Mononuclear cell (primary cell): ENCODE data around the gene SVBP. TPM values are rescaled to one million over a fixed set of nuclear protein-coding genes. Genes with fewer than 3 reads are reported as not detected.

Experiments
- H3K27me3 ChIP-seq: 2 replicates; pipeline ENCODE4 v1.6.0; 2011; ENCODE audit warnings: low read length, control low read depth; ENCODE audit not compliant: insufficient read depth
- H3K4me1 ChIP-seq: 2 replicates; pipeline ENCODE4 v1.5.1; 2011; ENCODE audit warnings: mild to moderate bottlenecking, low read length, control low read depth; ENCODE audit not compliant: insufficient read depth
- H3K4me3 ChIP-seq: 2 replicates; pipeline ENCODE4 v1.5.1; 2011; ENCODE audit warnings: mild to moderate bottlenecking, low read length, moderate library complexity
- H3K9me3 ChIP-seq: 2 replicates; pipeline ENCODE4 v1.5.1; 2011; ENCODE audit warnings: low read depth, mild to moderate bottlenecking, control low read depth, low read length
- total RNA-seq: library from RNA; depleted of rRNA; stranded (reverse); fragments of >200 nt; gene quantifications from one replicate; pipeline ENCODE4 v1.2.3, GENCODE V29; 2012

Gene SVBP
- total RNA-seq, 1 donor, result 22.5 TPM

DNA sequence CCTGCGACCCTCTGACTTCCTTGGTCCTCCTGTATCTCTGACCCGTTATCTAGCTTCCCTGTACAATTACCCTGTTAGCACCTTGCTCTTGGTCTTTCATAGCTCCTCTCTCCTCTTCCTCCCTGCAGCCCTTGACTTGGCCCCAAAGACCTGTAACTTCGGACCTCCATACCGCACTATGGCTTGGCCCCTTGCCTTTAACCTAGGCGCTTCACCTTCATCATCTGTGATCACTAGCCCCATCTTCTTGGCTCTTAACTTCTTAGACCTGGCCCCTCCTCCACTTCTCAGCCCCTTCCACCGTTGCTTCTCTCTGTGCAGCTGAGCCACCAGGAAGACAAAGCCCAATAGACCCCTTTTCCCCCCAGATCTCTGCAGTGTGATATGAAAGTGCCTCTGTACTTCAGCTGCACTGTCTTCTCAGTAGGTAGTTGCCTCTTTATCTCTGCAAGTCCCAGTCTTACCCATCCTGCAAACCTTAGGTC is 30.0 kb upstream of the SVBP start:
- Histone ChIP-seq H3K9me3 (no peaks in the 10 kb centered on the region), H3K27me3 (no peaks in the 10 kb centered on the region), H3K4me1 (peaks cover 23% of the 10 kb centered on the region), H3K4me3 (peak overlapping the region; percentile 85)

DNA sequence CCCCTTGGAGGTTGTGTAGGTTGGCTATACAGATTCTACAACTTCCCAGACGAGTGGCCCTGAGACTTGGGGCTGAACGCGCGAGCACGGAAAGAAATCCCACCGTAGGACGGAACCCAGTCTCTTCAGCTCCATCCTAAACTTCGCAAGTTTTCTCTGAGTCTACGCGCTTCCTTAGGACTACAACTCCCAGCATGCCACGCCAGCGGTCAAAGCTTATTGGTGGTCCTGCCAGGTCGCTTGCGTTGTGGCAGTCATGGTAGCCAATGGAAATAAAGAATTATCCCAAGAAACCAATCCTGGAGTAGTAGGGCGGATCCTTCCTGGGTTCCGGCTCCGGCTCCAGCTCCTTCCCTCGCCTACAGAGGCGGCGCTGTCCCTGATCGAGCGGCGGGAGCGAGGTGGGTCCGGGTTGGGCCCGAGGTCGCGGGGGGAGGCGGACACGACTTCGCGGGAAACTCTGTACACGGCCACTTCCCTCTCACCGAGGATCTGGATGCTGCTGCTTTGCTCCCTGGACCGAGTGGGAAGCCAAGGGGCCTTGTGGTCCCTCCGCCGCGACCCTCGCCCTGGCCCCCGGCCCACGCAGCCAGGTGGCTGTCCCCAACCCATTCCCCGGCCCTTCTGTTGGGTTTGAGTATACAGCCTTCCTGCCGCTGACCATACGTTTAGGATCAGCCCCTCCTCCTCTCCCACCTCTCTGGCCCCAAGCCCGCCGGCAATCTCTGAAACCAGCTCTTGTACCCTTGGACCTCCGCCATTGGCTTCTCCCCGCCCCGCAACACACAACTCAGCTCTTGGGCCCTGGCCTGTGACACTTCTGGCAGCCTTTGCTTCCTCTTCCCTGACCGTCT is 29.3 kb upstream of the SVBP start, which contains the start of gene ZNF691:
TSS of gene ZNF691 (plus strand) at position 357 of the 854 bp plus-strand sequence. CDS start 3,046 bp downstream, outside the sequence.
- no peaks in the 10 kb centered on the region for H3K9me3 ChIP-seq
- H3K27me3 ChIP-seq, result no peaks in the 10 kb centered on the region
- peak within 1 kb of the TSS; percentile 85 for H3K4me3 ChIP-seq
- H3K4me1 ChIP-seq, result peaks cover 23% of the 10 kb centered on the region

DNA sequence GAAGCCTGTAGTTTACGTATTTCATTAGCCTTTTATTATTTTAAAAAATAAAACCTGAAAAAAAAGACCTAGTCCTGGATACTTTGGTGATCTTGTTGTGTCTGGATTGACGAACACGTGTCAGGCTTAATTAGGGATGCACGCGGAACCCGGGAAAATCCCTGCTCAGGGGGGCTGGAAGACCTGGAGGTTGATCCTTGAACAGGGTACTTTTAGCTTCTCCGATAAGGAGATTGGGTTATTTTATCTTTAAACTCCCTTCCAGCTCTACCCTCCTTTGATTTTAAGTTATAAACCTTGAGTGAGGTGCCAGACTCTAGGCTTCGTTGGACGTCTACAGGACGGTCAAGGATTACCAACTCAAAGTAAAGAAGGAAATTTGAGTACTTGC is 28.7 kb upstream of the SVBP start:
- H3K27me3 ChIP-seq, result no peaks in the 10 kb centered on the region
- H3K4me3 ChIP-seq, result peak overlapping the region; percentile 85
- peaks cover 23% of the 10 kb centered on the region for H3K4me1 ChIP-seq
- no peaks in the 10 kb centered on the region for H3K9me3 ChIP-seq

DNA sequence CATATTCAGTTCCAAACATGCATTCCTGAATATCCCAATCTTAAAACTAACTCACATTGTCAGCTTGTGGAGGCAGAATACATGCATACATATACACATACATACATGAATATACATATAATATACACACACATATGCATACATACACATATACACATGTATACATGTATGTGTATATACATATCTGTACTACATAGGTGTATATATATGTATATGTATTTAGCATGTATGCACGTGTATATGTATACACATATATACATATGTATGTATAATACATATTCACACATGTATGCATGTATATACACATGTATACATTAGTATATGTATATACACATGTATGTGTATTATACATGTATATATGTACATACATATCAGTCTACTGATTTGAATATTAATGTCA is 28.0 kb upstream of the SVBP start:
- Histone ChIP-seq H3K27me3 (no peaks in the 10 kb centered on the region), H3K4me3 (no peak overlapping the region), H3K9me3 (no peaks in the 10 kb centered on the region), H3K4me1 (peaks cover 23% of the 10 kb centered on the region)

DNA sequence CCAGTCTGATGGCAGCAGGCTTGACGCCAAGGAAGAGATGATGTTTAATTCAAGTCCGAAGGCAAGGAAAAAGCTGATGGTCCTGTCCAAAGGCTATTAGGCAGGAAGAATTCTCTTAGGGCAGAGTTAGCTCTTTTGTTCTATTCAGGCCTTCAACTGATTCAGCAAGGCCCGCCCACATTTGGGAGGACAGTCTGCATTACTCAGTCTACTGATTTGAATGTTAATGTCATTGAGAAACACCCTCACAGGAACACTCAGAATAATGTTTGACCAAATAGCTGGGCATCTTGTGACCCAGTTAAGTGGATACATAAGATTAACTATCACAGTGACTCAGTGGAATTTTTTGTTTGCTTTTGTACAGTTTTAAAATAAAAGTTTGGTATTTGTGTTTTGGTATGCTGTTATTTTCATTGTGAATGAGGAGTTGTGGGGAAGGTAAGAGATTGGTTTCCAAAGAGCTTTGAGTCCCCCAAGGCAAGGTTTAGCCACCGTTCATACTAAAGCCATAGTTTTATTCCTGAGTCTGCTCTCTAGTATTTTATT is 27.5 kb upstream of the SVBP start:
- Histone ChIP-seq H3K9me3 (no peaks in the 10 kb centered on the region), H3K27me3 (no peaks in the 10 kb centered on the region), H3K4me3 (no peak overlapping the region)

DNA sequence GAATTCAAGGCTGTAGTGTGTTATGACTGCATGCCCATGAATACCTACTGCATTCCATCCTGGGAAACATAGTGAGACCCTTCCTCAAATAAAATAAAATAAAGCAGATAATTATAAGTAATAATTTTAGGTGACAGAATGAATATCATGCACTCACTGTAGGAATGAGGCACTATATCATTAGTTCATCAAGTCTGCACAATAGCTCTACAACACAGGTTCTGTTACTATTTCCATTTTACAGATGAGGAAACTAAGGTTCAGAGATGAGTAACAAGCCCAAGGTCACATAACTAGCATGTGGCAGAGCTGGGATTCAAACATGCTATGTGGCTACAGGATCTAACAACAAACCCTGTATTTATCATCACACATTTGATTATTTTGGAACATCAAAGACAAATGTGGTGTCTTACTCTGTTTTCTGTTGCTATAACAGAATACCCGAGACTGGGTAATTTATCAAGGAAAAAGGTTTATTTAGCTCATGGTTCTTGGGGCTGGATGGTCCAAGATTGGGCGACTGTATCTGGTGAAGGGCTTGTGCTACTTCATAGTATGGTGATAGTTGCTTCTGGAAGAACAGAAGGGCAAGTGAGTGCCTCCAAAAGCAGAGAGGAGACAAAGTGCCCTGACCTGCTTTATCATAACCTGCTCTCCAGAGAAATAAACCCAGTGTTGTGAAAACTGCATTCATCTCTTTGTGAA is 24.4 kb upstream of the SVBP start:
- Histone ChIP-seq H3K9me3 (no peaks in the 10 kb centered on the region), H3K4me1 (peaks cover 20% of the 10 kb centered on the region), H3K27me3 (no peaks in the 10 kb centered on the region), H3K4me3 (no peak overlapping the region)

More for the DNA sequence above, 27.5 kb upstream of the SVBP start:
- peaks cover 23% of the 10 kb centered on the region for H3K4me1 ChIP-seq

DNA sequence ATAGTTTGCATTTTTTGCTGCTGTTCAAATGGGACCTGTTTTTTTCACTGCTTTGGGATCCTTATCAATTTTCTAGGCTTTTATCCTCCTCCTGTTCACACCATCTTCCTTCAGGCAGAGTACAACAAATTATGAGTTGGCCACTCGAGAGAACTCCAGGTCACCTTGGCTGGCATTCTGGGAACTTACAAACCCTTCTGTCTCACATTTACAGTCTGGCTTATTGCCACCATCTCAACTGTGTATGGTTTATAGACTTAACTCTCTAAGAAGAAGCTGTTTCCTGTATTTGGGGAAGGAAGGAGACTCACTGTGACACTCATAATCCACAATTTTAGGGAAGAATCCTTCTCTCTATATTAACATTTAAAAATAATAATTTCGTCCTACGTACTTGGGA is 23.8 kb upstream of the SVBP start:
- no peaks in the 10 kb centered on the region for H3K9me3 ChIP-seq
- H3K4me1 ChIP-seq, result peaks cover 20% of the 10 kb centered on the region
- no peak overlapping the region for H3K4me3 ChIP-seq
- H3K27me3 ChIP-seq, result no peaks in the 10 kb centered on the region

DNA sequence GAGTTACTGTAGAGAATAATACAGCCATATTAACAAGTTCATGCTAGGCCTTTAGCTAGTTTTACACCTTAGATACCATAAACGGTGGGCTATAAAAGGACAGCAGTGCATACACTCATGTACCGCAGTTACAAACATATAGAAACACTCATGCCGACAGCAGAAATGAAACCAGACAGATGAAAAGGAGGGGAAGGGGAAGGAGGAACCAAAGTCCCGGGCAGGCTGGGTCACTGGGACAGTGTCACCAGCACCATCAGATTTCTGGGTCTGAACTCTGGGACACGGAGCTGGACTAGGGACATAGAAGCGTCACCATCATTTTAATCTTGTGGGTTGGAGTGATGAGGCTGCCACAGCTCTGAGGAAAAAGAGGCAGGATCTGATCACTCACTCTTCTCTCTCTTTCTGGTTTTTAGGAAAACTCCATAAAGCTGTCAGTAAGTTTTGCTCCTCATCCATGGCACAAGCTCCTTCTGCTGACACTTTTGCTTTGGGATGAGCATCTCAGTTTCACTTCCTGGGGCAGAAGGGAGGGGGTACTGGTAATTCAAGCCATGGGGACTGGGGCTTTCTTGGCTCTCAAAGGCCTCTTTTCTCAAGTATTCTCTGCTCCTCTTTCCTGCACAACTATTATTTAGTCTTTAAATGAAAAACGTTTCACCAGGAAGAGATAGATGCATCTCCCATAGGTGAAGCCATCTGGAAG is 21.4 kb upstream of the SVBP start:
- H3K9me3 ChIP-seq, result no peaks in the 10 kb centered on the region
- no peaks in the 10 kb centered on the region for H3K27me3 ChIP-seq
- no peak overlapping the region for H3K4me3 ChIP-seq
- peaks cover 21% of the 10 kb centered on the region for H3K4me1 ChIP-seq

DNA sequence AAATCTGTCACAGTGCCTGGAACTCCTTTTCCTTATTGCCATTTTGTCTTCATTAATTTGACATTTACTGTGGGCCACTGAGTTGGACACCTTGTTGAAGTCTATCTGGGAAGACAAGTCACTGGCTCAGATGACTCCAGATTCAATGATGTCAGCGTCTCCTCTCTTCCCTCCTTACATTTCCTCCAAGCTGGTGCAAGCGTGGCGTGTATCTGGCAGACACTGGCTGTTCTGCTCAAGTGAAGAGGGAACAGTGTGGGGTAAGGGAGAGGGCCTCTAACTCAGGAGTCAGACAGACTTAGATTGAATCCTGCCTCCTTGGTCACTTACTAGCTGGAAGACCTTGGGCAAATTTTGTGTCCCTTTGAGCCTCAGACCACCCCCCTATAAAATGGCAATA is 20.5 kb upstream of the SVBP start:
- Histone ChIP-seq H3K9me3 (no peaks in the 10 kb centered on the region), H3K27me3 (no peaks in the 10 kb centered on the region), H3K4me1 (peaks cover 22% of the 10 kb centered on the region), H3K4me3 (no peak overlapping the region)

DNA sequence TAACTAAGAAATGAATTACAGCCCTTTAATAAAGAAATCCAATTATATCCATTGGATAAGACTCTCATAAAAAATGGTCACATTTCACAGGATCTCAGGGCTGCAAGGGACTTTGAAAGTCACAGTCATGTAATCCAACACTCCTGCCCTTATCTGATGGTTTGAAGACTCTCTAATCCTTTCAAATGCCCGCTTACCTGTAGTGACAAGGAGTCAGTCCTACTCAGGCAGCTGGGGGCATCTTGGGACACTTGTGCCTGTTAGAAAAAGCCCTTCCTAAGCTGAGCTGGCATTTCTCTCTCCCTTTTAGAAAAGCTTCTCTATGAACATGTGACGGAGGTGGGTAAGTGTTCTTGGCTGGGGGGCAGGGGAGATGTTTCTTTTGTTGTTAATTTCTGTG is 18.2 kb upstream of the SVBP start:
- H3K27me3 ChIP-seq, result no peaks in the 10 kb centered on the region
- H3K9me3 ChIP-seq, result no peaks in the 10 kb centered on the region
- H3K4me1 ChIP-seq, result peaks cover 22% of the 10 kb centered on the region
- no peak overlapping the region for H3K4me3 ChIP-seq

DNA sequence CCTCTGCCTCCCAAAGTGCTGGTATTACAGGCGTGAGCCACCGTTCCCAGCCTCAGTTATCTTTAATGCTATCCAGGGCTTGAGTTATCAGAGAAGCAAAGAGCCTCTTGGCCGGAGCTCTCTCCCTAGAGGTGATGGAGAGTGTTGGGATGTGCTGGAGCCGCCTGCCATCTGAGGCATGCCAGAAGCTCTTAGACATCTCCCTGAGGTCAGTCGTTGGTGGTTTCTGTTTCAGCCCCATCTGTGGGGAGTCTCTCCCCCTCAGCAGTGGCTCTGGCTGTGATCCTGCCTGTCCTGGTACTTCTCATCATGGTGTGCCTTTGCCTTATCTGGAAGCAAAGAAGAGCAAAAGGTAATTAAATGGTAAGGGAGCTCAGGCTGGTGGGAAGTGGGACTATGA is 17.6 kb upstream of the SVBP start:
- no peaks in the 10 kb centered on the region for H3K9me3 ChIP-seq
- peaks cover 22% of the 10 kb centered on the region for H3K4me1 ChIP-seq
- no peak overlapping the region for H3K4me3 ChIP-seq
- no peaks in the 10 kb centered on the region for H3K27me3 ChIP-seq

DNA sequence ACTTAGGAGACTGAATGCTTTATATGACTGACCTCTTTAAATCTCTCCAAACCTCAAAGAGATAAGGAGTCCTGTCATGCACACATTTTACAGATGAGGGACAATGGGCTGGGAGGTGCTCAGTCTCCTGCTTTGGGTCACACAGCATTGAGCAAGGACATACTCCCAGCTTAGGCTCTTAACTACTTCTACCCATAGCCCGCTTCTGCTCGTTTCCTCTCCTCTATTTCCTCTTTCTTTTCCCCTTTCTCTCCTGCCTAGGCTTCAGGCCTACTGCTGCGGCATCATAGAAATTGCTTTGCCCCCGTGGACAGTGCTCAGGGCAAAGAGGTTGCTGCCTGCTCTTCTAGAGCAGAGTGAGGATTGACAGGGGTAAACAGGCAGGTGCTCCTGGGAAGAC is 16.8 kb upstream of the SVBP start:
- no peaks in the 10 kb centered on the region for H3K9me3 ChIP-seq
- H3K4me1 ChIP-seq, result peaks cover 22% of the 10 kb centered on the region
- no peaks in the 10 kb centered on the region for H3K27me3 ChIP-seq
- H3K4me3 ChIP-seq, result no peak overlapping the region

DNA sequence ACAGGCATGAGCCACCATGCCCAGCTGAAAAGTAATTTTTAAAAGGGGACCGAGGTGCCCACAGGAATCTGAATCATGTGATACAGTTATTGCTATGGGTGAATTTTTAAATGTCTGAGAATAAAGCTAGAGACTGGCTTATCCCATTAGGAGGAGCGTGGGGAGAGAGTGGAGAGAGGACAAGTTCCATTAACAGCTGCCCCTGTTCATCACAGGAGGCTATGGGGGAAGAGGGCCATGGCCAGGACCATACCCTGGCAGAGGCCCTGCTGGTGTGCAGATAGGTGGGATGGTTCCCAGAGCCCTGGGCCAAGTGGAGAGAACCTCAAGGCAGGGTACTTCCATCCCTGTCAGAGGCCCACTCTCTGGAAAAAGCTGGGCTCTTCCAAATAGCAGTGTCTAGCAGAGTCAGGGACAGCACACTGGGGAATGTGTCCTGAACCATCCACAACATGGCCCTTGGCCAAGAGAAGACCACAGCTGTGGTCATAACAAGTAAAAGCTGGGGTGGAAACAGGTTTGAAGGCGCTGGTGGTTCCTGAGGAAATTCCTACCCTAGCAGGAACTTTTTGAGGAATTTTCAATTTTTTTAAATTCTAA is 15.5 kb upstream of the SVBP start:
- Histone ChIP-seq H3K4me1 (peaks cover 10% of the 10 kb centered on the region), H3K27me3 (no peaks in the 10 kb centered on the region), H3K9me3 (no peaks in the 10 kb centered on the region), H3K4me3 (no peak overlapping the region)

DNA sequence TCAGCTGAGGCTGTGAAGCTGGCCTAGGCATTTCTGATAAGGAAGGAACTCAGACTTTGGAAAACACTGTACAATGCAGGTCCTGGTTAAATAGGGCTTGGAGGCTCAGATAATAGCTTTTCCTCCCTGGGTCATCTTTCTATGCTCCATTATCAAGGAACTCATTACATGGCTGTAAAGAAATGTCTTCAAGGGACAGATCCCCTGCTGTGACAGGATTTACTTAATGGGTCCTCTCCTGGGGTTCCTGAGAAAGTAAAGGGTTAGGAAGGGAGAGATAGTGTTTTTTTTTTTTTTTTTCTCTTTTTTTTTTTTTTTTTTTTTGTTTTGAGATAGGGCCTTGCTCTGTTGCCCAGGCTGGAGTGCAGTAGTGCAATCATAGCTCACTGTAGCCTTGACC is 14.1 kb upstream of the SVBP start:
- no peak overlapping the region for H3K4me3 ChIP-seq
- no peaks in the 10 kb centered on the region for H3K27me3 ChIP-seq
- H3K4me1 ChIP-seq, result peaks cover 8% of the 10 kb centered on the region
- no peaks in the 10 kb centered on the region for H3K9me3 ChIP-seq
